Measurements from ENCODE around the gene NACC2. TPM values are rescaled to one million over a fixed set of nuclear protein-coding genes. Genes with fewer than 3 reads are reported as not detected.
A peak's percentile ranks its signal among the peaks of the same experiment; 100 is the strongest.

NACC2 gene
- total RNA-seq, 1 experiment from 2014 or later: 62.0 TPM

DNA sequence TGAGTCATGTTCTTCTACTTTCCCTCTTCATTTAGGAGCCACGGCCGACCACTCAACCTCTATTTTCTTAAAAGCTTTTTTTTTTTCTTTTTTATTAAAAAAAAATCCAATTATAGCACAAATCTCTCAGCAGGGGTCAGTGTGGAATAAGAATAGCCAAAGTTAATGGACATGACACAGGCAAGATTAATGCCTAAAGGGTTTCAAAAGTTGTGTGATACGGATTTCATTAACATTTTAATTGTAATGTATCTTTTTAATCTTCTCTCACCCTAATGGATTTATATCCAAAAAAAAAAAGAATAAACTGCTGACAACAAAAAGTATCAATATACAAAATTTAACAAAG lies 5.4 kb downstream of the NACC2 start:
- CTCF ChIA-PET: interaction anchor here (0.6 to 0.7 kb wide), 3 partner anchors 20 to 194 kb away, joined by 3 to 5 read pairs (median 4); no protein-coding TSS in a partner anchor
- TF ChIP-seq POLR2AphosphoS5 (IDR thresholded peaks at IDR 0.05; ENCODE audit: low read depth, low read length) (no peak), TCF7L2 (IDR thresholded peaks at IDR 0.05; ENCODE audit: low read depth, low read length) (no peak), SIN3A (IDR thresholded peaks at IDR 0.05; ENCODE audit: borderline replicate concordance, insufficient read depth, low read depth, low read length) (no peak)
- TF ChIP-seq, protein P1, sequence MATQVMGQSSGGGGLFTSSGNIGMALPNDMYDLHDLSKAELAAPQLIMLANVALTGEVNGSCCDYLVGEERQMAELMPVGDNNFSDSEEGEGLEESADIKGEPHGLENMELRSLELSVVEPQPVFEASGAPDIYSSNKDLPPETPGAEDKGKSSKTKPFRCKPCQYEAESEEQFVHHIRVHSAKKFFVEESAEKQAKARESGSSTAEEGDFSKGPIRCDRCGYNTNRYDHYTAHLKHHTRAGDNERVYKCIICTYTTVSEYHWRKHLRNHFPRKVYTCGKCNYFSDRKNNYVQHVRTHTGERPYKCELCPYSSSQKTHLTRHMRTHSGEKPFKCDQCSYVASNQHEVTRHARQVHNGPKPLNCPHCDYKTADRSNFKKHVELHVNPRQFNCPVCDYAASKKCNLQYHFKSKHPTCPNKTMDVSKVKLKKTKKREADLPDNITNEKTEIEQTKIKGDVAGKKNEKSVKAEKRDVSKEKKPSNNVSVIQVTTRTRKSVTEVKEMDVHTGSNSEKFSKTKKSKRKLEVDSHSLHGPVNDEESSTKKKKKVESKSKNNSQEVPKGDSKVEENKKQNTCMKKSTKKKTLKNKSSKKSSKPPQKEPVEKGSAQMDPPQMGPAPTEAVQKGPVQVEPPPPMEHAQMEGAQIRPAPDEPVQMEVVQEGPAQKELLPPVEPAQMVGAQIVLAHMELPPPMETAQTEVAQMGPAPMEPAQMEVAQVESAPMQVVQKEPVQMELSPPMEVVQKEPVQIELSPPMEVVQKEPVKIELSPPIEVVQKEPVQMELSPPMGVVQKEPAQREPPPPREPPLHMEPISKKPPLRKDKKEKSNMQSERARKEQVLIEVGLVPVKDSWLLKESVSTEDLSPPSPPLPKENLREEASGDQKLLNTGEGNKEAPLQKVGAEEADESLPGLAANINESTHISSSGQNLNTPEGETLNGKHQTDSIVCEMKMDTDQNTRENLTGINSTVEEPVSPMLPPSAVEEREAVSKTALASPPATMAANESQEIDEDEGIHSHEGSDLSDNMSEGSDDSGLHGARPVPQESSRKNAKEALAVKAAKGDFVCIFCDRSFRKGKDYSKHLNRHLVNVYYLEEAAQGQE (IDR thresholded peaks at IDR 0.05; ENCODE audit: insufficient read depth in 1 of 2, low read depth in 2 of 2, low read length in 1 of 2): no peak
- TF ChIP-seq, protein P2, sequence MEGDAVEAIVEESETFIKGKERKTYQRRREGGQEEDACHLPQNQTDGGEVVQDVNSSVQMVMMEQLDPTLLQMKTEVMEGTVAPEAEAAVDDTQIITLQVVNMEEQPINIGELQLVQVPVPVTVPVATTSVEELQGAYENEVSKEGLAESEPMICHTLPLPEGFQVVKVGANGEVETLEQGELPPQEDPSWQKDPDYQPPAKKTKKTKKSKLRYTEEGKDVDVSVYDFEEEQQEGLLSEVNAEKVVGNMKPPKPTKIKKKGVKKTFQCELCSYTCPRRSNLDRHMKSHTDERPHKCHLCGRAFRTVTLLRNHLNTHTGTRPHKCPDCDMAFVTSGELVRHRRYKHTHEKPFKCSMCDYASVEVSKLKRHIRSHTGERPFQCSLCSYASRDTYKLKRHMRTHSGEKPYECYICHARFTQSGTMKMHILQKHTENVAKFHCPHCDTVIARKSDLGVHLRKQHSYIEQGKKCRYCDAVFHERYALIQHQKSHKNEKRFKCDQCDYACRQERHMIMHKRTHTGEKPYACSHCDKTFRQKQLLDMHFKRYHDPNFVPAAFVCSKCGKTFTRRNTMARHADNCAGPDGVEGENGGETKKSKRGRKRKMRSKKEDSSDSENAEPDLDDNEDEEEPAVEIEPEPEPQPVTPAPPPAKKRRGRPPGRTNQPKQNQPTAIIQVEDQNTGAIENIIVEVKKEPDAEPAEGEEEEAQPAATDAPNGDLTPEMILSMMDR (IDR thresholded peaks at IDR 0.05): no peak
- in situ Hi-C loops (cut with HindIII; ENCODE audit: low pct_unique_long_range_greater_than_20kb, low sequenced_read_pairs): no loop called here
- POLR2A ChIA-PET: interaction anchor here (0.7 kb wide), 1 partner anchor 97 kb away, joined by 3 read pairs; no protein-coding TSS in a partner anchor
- intact Hi-C loops (cut with micrococcal nuclease; ENCODE audit: unreplicated experiment): no loop called here
- Histone ChIP-seq H3K36me3 (ENCODE audit: control insufficient read depth, insufficient read depth, low read length) (no peaks in the 10 kb centered on the region), H3K27me3 (ENCODE audit: control insufficient read depth, insufficient read depth, low read length) (no peaks in the 10 kb centered on the region), H3K4me1 (ENCODE audit: control insufficient read depth, insufficient read depth, low read length) (peaks cover 67% of the 10 kb centered on the region), H3K9me3 (ENCODE audit: control insufficient read depth, insufficient read depth, low read depth, low read length) (no peaks in the 10 kb centered on the region), H3K27ac (ENCODE audit: low read length) (peak overlapping the region; percentile 88), H3K4me3 (ENCODE audit: low read depth in 2 of 2, low read length in 2 of 2) (no peak overlapping the region)
- TSS peak; percentile 46 for BruUV-seq (replicated peaks)
- DNase-seq (ENCODE audit: low read depth, low spot score) (no peak), ATAC-seq (no peak)

DNA sequence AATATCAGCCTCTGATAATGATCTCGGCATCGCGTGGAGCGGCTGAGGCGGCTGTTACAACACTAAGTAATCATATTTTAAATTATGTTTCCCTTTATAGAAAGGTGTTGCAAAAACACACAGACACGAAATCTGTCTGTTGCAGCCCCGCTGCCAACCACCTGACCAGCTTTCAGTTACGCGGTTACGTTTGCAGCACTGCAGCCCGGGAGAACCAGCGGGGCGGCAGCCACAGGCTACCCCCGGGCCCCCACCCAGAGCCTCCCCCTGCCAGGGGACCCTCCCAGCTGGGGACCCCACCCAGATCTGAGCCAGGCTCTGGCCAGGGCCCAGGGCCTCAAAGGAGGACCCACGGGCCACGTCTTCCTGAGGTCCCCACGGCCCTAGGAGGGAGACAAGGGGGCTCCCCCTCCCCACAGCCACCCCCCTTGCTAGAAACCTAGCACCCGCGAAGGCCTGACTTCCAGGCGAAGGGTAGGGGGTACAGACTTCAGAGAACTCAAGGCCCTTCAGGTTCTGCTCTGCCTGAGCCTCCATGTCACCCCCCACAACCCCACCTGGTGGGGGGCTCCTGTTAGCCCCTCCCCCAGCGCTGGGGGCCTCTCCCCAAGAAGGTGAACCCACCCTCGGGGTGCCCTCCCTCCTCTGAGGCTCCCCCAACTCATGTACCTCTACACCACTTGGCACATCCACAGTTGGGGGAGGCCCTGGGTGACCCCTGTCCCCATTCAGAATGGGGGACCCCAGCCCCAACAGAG lies 6.0 kb downstream of the NACC2 start:
- Histone ChIP-seq H3K36me3 (ENCODE audit: control insufficient read depth, insufficient read depth, low read length) (no peaks in the 10 kb centered on the region), H3K9me3 (ENCODE audit: control insufficient read depth, insufficient read depth, low read depth, low read length) (no peaks in the 10 kb centered on the region), H3K4me3 (ENCODE audit: low read depth in 2 of 2, low read length in 2 of 2) (no peak overlapping the region), H3K27me3 (ENCODE audit: control insufficient read depth, insufficient read depth, low read length) (no peaks in the 10 kb centered on the region), H3K27ac (ENCODE audit: low read length) (peak overlapping the region; percentile 88), H3K4me1 (ENCODE audit: control insufficient read depth, insufficient read depth, low read length) (peaks cover 67% of the 10 kb centered on the region)
- no TSS peak for BruUV-seq (replicated peaks)
- DNase-seq (ENCODE audit: low read depth, low spot score) (no peak), ATAC-seq (no peak)
- intact Hi-C loops (cut with micrococcal nuclease; ENCODE audit: unreplicated experiment) (no loop called here), in situ Hi-C loops (cut with HindIII; ENCODE audit: low pct_unique_long_range_greater_than_20kb, low sequenced_read_pairs) (no loop called here)
- ChIA-PET POLR2A (interaction anchor here (0.7 kb wide), 1 partner anchor 97 kb away, joined by 3 read pairs; no protein-coding TSS in a partner anchor), CTCF (interaction anchor here (0.6 to 0.7 kb wide), 4 partner anchors 20 to 195 kb away, joined by 3 to 5 read pairs (median 4); no protein-coding TSS in a partner anchor)
- TF ChIP-seq TCF7L2 (IDR thresholded peaks at IDR 0.05; ENCODE audit: low read depth, low read length) (no peak), SIN3A (IDR thresholded peaks at IDR 0.05; ENCODE audit: borderline replicate concordance, insufficient read depth, low read depth, low read length) (no peak), POLR2AphosphoS5 (IDR thresholded peaks at IDR 0.05; ENCODE audit: low read depth, low read length) (no peak)
- TF ChIP-seq, protein P1 (IDR thresholded peaks at IDR 0.05; ENCODE audit: insufficient read depth in 1 of 2, low read depth in 2 of 2, low read length in 1 of 2): no peak
- TF ChIP-seq, protein P2 (IDR thresholded peaks at IDR 0.05): no peak; the same call in 1 of the 2 replicates
